SK-N-SH treated with all-trans-retinoic acid at 6 μM for 48 hours (cell line): Measurements from ENCODE around the gene RBMS3.

Experiments
- ATAC-seq: fragments of 200-7000 bp; cut with Tn5 transposase; 3 replicates; pipeline ENCODE4 v1.9.1; 2020; ENCODE audit warnings: mild to moderate bottlenecking, moderate library complexity
- ARNTL ChIP-seq: fragments of 450-650 bp; formaldehyde crosslinking; IDR thresholded peaks from 2 replicates; pipeline ENCODE4 v1.5.0; 2020; ENCODE audit warnings: low read depth, mild to moderate bottlenecking, moderate library complexity, borderline replicate concordance
- BACH2 ChIP-seq: fragments of 250-450 bp; sonication (Bioruptor Pico); IDR thresholded peaks from 2 replicates; pipeline ENCODE4 v1.9.0; 2021; ENCODE audit warnings: mild to moderate bottlenecking, borderline replicate concordance
- CSDC2 ChIP-seq: fragments of 250-450 bp; sonication (Bioruptor Pico); IDR thresholded peaks from 2 replicates; pipeline ENCODE4 v1.5.0; 2020; ENCODE audit warnings: mild to moderate bottlenecking, moderate library complexity
- CSRNP3 ChIP-seq: fragments of 250-450 bp; sonication (Bioruptor Pico); IDR thresholded peaks from 2 replicates; pipeline ENCODE4 v1.5.1; 2021; ENCODE audit warnings: mild to moderate bottlenecking, moderate library complexity
- ESRRG ChIP-seq: fragments of 250-450 bp; sonication (Bioruptor Pico); IDR thresholded peaks from 2 replicates; pipeline ENCODE4 v1.6.1; 2021; ENCODE audit warnings: mild to moderate bottlenecking
- GLIS3 ChIP-seq: fragments of 250-450 bp; sonication (Bioruptor Pico); IDR thresholded peaks from 2 replicates; pipeline ENCODE4 v1.5.0; 2020; ENCODE audit warnings: mild to moderate bottlenecking, moderate library complexity
- ISL1 ChIP-seq: fragments of 250-450 bp; sonication (Bioruptor Pico); IDR thresholded peaks from 2 replicates; pipeline ENCODE4 v2.1.2; 2022; ENCODE audit warnings: mild to moderate bottlenecking, moderate library complexity
- OSR1 ChIP-seq: fragments of 250-450 bp; sonication (Bioruptor Pico); IDR thresholded peaks from 2 replicates; pipeline ENCODE4 v1.8.0; 2022; ENCODE audit warnings: moderate library complexity, mild to moderate bottlenecking, inconsistent platforms
- POU6F1 ChIP-seq: fragments of 250-450 bp; sonication (Bioruptor Pico); IDR thresholded peaks from 2 replicates; pipeline ENCODE4 v1.8.0; 2021; ENCODE audit warnings: low read depth, mild to moderate bottlenecking, moderate library complexity, borderline replicate concordance
- PPARA ChIP-seq: fragments of 250-450 bp; sonication (Bioruptor Pico); IDR thresholded peaks from 2 replicates; pipeline ENCODE4 v1.5.0; 2020; ENCODE audit warnings: mild to moderate bottlenecking, borderline replicate concordance
- RARB ChIP-seq: fragments of 250-450 bp; sonication (Bioruptor Pico); IDR thresholded peaks from 2 replicates; pipeline ENCODE4 v1.8.0; 2021; ENCODE audit warnings: mild to moderate bottlenecking, moderate library complexity
- SNAI2 ChIP-seq: fragments of 250-450 bp; sonication (Bioruptor Pico); IDR thresholded peaks from 2 replicates; pipeline ENCODE4 v1.5.0; 2020; ENCODE audit warnings: mild to moderate bottlenecking, moderate library complexity
- TCF4 ChIP-seq: fragments of 250-450 bp; sonication (Bioruptor Pico); IDR thresholded peaks from 2 replicates; pipeline ENCODE4 v1.8.0; 2021; ENCODE audit warnings: mild to moderate bottlenecking, moderate library complexity, borderline replicate concordance
- TOX ChIP-seq: fragments of 250-450 bp; sonication (Bioruptor Pico); IDR thresholded peaks from 2 replicates; pipeline ENCODE4 v1.8.0; 2021; ENCODE audit warnings: mild to moderate bottlenecking, moderate library complexity, borderline replicate concordance
- TSHZ2 ChIP-seq: fragments of 250-450 bp; sonication (Bioruptor Pico); IDR thresholded peaks from 2 replicates; pipeline ENCODE4 v1.5.0; 2020; ENCODE audit warnings: mild to moderate bottlenecking, moderate library complexity
- ZC3H10 ChIP-seq: fragments of 250-450 bp; sonication (Bioruptor Pico); IDR thresholded peaks from 2 replicates; pipeline ENCODE4 v1.5.1; 2021; ENCODE audit warnings: mild to moderate bottlenecking, moderate library complexity
- ZFP3 ChIP-seq: fragments of 250-450 bp; sonication (Bioruptor Pico); IDR thresholded peaks from 2 replicates; pipeline ENCODE4 v1.5.0; 2020; ENCODE audit warnings: mild to moderate bottlenecking, moderate library complexity
- ZFP30 ChIP-seq: fragments of 450-650 bp; formaldehyde crosslinking; IDR thresholded peaks from 2 replicates; pipeline ENCODE4 v1.5.0; 2022; ENCODE audit warnings: mild to moderate bottlenecking, moderate library complexity
- ZNF565 ChIP-seq: fragments of 450-650 bp; formaldehyde crosslinking; conservative IDR thresholded peaks from 2 replicates; pipeline ENCODE4 v1.5.0; 2020; ENCODE audit warnings: low read depth, mild to moderate bottlenecking, moderate library complexity
- ZNF70 ChIP-seq: fragments of 450-650 bp; formaldehyde crosslinking; IDR thresholded peaks from 2 replicates; pipeline ENCODE4 v1.5.0; 2020; ENCODE audit warnings: mild to moderate bottlenecking, moderate library complexity
- ZNF8 ChIP-seq: fragments of 450-650 bp; formaldehyde crosslinking; IDR thresholded peaks from 2 replicates; pipeline ENCODE4 v1.5.0; 2020; ENCODE audit warnings: mild to moderate bottlenecking, moderate library complexity
- TF ChIP-seq, protein P1 (sequence below): fragments of 250-450 bp; sonication (Bioruptor Pico); IDR thresholded peaks from 2 replicates; pipeline ENCODE4 v1.8.0; 2020; ENCODE audit warnings: mild to moderate bottlenecking, moderate library complexity, borderline replicate concordance

RBMS3 gene

DNA sequence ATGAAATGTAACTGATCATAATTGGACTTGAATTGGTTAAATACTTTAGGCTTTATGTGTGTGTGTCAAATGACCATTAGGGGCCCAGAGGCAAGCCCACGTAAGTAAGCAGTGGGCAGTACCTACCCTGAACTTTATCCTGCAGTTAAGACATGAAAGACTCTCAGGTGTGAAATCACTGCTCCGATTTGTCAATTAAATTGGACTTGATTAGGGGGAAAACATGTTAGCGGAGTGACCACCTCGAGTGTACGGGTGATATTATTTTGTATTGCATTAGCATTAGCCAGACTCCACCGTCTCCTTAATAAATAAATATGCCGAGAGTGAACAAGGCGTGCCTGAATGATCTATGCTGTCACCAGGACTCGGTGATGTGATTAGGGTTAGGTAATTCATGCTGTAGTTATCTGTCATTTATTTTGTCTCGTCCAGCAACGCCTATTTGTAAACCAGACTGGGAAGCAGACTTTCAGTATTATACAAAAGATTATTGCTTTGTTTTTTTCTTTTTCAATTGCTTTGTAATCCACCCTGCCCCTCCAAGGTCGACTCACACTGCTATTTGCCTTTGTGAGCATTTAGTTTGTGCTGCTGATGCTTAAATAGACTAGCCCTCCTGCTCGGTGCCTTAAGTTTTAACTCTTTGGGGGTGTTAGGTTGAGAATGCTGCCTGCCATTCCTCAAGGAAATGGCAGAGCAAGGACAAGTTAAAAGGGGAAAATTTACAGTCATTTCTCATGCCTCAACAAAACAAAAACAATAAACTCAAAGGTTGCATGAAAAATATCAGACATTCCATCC is 1.8 kb downstream of the RBMS3 start:
- TF ChIP-seq SNAI2, result no peak
- TF ChIP-seq CSDC2 (CRISPR knock-in tag), result no peak
- TF ChIP-seq ISL1, result peak; percentile 14; the same call in 1 of the 2 replicates
- TF ChIP-seq, all 23 proteins: peak for 1
- peak; percentile 20 for ATAC-seq

DNA sequence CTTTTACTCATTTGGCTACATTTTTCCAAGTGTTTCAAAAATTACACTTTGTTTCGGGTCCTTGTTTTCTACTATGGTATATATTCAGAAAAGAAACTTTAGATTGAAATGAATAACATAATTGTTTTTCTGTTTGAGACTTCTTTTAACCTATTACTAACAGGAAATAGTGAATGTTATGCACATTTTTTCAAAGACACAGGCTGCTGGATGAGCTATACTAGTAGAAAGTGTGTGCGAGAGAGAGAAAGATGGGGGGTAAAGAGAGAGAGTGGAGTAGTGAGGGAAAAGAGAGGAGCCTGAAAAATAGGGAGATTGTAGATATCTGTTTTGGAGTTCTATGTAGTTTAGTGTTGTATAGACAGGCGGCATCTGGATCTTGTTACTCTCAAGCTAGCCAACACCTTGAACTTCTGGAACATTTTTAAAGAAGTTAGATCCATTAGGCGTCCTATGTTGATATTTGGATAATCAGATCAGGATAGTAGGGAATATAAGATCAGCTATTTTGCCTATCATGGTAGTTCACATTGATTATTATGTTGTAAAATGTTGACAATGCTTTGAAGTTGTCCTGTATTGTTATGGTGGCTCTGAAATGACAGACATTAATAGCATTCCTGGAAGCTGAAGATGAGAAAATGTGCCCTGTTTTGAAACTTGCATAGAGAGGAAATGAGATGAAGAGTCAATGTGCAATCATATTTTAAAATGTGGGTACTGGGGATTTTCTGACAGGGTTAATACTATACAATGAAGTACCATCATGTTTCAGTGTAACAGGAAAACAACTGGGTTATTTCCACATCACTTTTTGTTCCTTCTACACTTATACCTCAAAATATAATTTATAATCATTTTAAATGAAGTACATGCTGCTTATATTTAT is 2.6 kb downstream of the RBMS3 start:
- ATAC-seq, result peak; percentile 1; the same call in 1 of the 3 replicates
- TF ChIP-seq PPARA (CRISPR knock-in tag) (no peak), ZFP30 (CRISPR knock-in tag) (no peak), RARB (CRISPR knock-in tag) (no peak), CSDC2 (CRISPR knock-in tag) (no peak), TCF4 (CRISPR knock-in tag) (no peak), ZNF8 (no peak), TSHZ2 (CRISPR knock-in tag) (no peak)

DNA sequence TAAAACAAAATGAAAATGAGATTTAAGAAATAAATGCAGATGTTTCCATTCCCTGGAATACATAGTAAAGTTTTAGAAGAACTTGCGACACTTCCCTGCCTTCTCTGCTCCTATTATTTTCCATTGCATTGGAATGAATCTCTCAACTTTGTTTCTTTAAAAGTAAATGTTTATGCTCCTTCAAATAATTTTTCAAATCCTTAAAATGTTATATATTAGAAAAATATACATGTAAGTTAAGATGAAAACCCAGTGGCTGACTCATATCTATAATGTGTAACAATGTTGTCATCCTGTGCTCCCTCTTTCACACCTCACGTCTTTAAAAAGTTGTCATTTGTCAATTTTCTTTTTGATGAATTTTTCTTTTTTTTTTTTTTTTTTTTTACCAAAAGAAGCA is 3.6 kb downstream of the RBMS3 start:
- TF ChIP-seq ZFP30 (CRISPR knock-in tag) (no peak), BACH2 (no peak), ZC3H10 (no peak), OSR1 (CRISPR knock-in tag) (no peak), GLIS3 (no peak), TOX (CRISPR knock-in tag) (no peak), ZNF565 (CRISPR knock-in tag) (no peak), SNAI2 (no peak), ZNF70 (no peak), ZNF8 (no peak), CSDC2 (CRISPR knock-in tag) (no peak), RARB (CRISPR knock-in tag) (no peak), PPARA (CRISPR knock-in tag) (no peak)
- TF ChIP-seq, protein P1, sequence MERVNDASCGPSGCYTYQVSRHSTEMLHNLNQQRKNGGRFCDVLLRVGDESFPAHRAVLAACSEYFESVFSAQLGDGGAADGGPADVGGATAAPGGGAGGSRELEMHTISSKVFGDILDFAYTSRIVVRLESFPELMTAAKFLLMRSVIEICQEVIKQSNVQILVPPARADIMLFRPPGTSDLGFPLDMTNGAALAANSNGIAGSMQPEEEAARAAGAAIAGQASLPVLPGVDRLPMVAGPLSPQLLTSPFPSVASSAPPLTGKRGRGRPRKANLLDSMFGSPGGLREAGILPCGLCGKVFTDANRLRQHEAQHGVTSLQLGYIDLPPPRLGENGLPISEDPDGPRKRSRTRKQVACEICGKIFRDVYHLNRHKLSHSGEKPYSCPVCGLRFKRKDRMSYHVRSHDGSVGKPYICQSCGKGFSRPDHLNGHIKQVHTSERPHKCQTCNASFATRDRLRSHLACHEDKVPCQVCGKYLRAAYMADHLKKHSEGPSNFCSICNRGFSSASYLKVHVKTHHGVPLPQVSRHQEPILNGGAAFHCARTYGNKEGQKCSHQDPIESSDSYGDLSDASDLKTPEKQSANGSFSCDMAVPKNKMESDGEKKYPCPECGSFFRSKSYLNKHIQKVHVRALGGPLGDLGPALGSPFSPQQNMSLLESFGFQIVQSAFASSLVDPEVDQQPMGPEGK (CRISPR knock-in tag), result no peak
- ATAC-seq, result no peak

GRCh38 chr3:29285471-29286071 is 4.7 kb downstream of the RBMS3 start:
- no peak for ATAC-seq
- TF ChIP-seq ZNF565 (CRISPR knock-in tag) (no peak), ARNTL (CRISPR knock-in tag) (no peak), TSHZ2 (CRISPR knock-in tag) (no peak), ZFP3 (CRISPR knock-in tag) (no peak), GLIS3 (no peak), ZNF8 (no peak), BACH2 (no peak), POU6F1 (CRISPR knock-in tag) (no peak), ISL1 (no peak), SNAI2 (no peak), ZNF70 (no peak), RARB (CRISPR knock-in tag) (no peak), TCF4 (CRISPR knock-in tag) (no peak), ZFP30 (CRISPR knock-in tag) (no peak), CSRNP3 (CRISPR knock-in tag) (no peak), ESRRG (CRISPR knock-in tag) (no peak), CSDC2 (CRISPR knock-in tag) (no peak), PPARA (CRISPR knock-in tag) (no peak), ZC3H10 (no peak)
